SK-N-SH (cell line): ENCODE data around the gene CDH4.

Source experiments
- CHD2 ChIP-seq: fragments of 150-350 bp; IDR thresholded peaks from 2 replicates; pipeline ENCODE4 v1.6.1; 2018; ENCODE audit warnings: low read length; ENCODE audit not compliant: partially characterized antibody
- CTCF ChIP-seq: fragments of 200-600 bp; sonication (generic); IDR thresholded peaks from 2 replicates; pipeline ENCODE4 v1.6.1; 2017; ENCODE audit warnings: antibody characterized with exemption, mild to moderate bottlenecking, moderate library complexity
- MEF2A ChIP-seq: IDR thresholded peaks from 2 replicates; pipeline ENCODE4 v1.4.0; 2012; ENCODE audit warnings: low read depth, borderline replicate concordance
- MXI1 ChIP-seq: IDR thresholded peaks from 2 replicates; pipeline ENCODE4 v1.6.1; 2012; ENCODE audit warnings: mild to moderate bottlenecking, low read depth, low read length, improper control_type of control experiment
- NFIC ChIP-seq: IDR thresholded peaks from 2 replicates; pipeline ENCODE4 v1.4.0; 2012; ENCODE audit warnings: borderline replicate concordance
- POLR2AphosphoS5 ChIP-seq: IDR thresholded peaks from 2 replicates; pipeline ENCODE4 v1.6.1; 2012; ENCODE audit warnings: low read depth, low read length
- RAD21 ChIP-seq: IDR thresholded peaks from 2 replicates; pipeline ENCODE4 v1.6.1; 2012; ENCODE audit warnings: mild to moderate bottlenecking, low read length
- RCOR1 ChIP-seq: fragments of 150-350 bp; IDR thresholded peaks from 2 replicates; pipeline ENCODE4 v1.6.1; 2017; ENCODE audit warnings: antibody characterized with exemption, low read length
- RXRA ChIP-seq: IDR thresholded peaks from 2 replicates; pipeline ENCODE4 v1.4.0; 2012; ENCODE audit warnings: low read depth, mild to moderate bottlenecking, borderline replicate concordance
- SIN3A ChIP-seq: IDR thresholded peaks from 2 replicates; pipeline ENCODE4 v1.6.1; 2012; ENCODE audit warnings: low read depth, mild to moderate bottlenecking, low read length, moderate library complexity, borderline replicate concordance
- TAF1 ChIP-seq: IDR thresholded peaks from 2 replicates; pipeline ENCODE4 v1.6.1; 2012; ENCODE audit warnings: low read depth, mild to moderate bottlenecking, low read length, moderate library complexity, borderline replicate concordance
- YY1 ChIP-seq: IDR thresholded peaks from 2 replicates; pipeline ENCODE4 v1.4.0; 2012; ENCODE audit warnings: low read depth, mild to moderate bottlenecking
- TF ChIP-seq, protein P1 (sequence below): IDR thresholded peaks from 2 replicates; pipeline ENCODE4; 2012
- TF ChIP-seq, protein P2 (sequence below): IDR thresholded peaks from 2 replicates; pipeline ENCODE4 v1.4.0; 2012; ENCODE audit warnings: low read depth, borderline replicate concordance

DNA sequence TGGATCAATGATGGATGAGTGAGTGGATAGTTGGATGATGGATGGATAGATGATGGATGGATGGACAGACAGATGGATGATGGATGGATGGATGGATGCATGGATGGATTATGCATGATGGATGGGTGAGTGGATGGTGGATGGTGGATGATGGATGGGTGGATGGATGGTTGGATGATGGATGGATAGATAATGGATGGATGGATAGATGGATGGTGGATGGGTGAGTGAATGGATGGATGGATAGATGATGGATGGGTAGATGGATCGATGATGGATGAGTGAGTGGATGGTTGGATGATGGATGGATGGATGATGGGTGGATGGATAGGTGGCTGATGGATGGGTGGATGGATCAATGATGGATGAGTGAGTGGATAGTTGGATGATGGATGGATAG lies 637.6 kb downstream of the CDH4 start:
- TF ChIP-seq YY1 (no peak), CHD2 (no peak), RAD21 (no peak), CTCF (no peak), POLR2AphosphoS5 (no peak), MEF2A (no peak), MXI1 (no peak), RXRA (no peak), TAF1 (no peak), SIN3A (no peak), NFIC (no peak), RCOR1 (no peak)
- TF ChIP-seq, protein P1, sequence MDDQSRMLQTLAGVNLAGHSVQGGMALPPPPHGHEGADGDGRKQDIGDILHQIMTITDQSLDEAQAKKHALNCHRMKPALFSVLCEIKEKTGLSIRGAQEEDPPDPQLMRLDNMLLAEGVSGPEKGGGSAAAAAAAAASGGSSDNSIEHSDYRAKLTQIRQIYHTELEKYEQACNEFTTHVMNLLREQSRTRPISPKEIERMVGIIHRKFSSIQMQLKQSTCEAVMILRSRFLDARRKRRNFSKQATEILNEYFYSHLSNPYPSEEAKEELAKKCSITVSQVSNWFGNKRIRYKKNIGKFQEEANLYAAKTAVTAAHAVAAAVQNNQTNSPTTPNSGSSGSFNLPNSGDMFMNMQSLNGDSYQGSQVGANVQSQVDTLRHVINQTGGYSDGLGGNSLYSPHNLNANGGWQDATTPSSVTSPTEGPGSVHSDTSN: no peak
- TF ChIP-seq, protein P2, sequence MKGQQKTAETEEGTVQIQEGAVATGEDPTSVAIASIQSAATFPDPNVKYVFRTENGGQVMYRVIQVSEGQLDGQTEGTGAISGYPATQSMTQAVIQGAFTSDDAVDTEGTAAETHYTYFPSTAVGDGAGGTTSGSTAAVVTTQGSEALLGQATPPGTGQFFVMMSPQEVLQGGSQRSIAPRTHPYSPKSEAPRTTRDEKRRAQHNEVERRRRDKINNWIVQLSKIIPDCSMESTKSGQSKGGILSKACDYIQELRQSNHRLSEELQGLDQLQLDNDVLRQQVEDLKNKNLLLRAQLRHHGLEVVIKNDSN: no peak
